ENCODE results near the gene ITGA1. TPM values are rescaled to one million over a fixed set of nuclear protein-coding genes. Genes with fewer than 3 reads are reported as not detected.

The ITGA1 gene
- total and polyA plus RNA-seq, 2 donors from 2014 or later, result 13.3 to 65.6 TPM

DNA sequence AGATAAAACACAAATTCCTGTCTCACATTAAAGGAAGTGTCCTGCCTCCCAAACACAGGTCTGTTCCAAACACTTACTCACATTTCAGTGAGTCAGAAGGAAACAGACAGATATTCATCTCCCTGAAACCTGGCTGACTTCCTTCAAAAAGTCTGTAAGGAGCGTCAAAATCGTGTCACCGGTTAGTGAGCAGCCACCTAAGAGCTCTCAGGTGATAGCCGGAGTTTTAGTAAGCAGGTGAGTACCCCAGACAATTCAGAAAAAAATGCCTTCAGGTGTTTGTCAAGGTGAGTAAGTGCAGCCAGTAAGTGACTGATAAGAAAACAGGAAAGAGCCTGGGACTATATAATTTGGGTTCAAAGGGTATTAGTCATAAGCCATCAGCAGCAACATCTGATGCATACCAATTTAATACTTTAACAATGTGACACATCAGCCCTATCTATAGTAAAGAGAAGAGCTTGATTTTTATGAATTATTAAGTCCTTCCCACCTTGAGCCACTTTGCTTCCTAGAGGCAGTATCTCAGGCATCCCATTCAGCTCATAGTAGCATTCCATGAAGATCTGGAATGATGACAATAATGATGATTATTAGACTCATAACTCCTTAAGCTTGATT lies 200.1 kb downstream of the ITGA1 start:
- no peak overlapping the region for H3K9ac ChIP-seq (ENCODE audit: low read length in 3 of 3)
- intact Hi-C loops (cut with DNase I), result no loop called here
- FAIRE-seq (no peak), DNase-seq (no peak)
- H3K27me3 ChIP-seq (ENCODE audit: control insufficient read depth, insufficient read depth, low read length), result peaks cover 2% of the 10 kb centered on the region
- H3K9me3 ChIP-seq (ENCODE audit: control insufficient read depth in 2 of 3, insufficient read depth in 1 of 3, low read length in 3 of 3), result no peaks in the 10 kb centered on the region
- no peaks in the 10 kb centered on the region for H3K36me3 ChIP-seq (ENCODE audit: control insufficient read depth in 2 of 3, insufficient read depth in 3 of 3, low read length in 3 of 3)
- H3K27ac ChIP-seq (ENCODE audit: low read depth in 2 of 2, low read length in 2 of 2), result no peak overlapping the region
- no peak overlapping the region for H3K4me3 ChIP-seq (ENCODE audit: low read length in 3 of 3)
- H3K4me1 ChIP-seq (ENCODE audit: control insufficient read depth in 2 of 3, insufficient read depth in 2 of 3, low read depth in 1 of 3, low read length in 3 of 3), result no peaks in the 10 kb centered on the region
- TF ChIP-seq, protein P1, sequence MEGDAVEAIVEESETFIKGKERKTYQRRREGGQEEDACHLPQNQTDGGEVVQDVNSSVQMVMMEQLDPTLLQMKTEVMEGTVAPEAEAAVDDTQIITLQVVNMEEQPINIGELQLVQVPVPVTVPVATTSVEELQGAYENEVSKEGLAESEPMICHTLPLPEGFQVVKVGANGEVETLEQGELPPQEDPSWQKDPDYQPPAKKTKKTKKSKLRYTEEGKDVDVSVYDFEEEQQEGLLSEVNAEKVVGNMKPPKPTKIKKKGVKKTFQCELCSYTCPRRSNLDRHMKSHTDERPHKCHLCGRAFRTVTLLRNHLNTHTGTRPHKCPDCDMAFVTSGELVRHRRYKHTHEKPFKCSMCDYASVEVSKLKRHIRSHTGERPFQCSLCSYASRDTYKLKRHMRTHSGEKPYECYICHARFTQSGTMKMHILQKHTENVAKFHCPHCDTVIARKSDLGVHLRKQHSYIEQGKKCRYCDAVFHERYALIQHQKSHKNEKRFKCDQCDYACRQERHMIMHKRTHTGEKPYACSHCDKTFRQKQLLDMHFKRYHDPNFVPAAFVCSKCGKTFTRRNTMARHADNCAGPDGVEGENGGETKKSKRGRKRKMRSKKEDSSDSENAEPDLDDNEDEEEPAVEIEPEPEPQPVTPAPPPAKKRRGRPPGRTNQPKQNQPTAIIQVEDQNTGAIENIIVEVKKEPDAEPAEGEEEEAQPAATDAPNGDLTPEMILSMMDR (IDR thresholded peaks at IDR 0.05; ENCODE audit: borderline replicate concordance, extremely low read depth, insufficient read depth), result no peak

DNA sequence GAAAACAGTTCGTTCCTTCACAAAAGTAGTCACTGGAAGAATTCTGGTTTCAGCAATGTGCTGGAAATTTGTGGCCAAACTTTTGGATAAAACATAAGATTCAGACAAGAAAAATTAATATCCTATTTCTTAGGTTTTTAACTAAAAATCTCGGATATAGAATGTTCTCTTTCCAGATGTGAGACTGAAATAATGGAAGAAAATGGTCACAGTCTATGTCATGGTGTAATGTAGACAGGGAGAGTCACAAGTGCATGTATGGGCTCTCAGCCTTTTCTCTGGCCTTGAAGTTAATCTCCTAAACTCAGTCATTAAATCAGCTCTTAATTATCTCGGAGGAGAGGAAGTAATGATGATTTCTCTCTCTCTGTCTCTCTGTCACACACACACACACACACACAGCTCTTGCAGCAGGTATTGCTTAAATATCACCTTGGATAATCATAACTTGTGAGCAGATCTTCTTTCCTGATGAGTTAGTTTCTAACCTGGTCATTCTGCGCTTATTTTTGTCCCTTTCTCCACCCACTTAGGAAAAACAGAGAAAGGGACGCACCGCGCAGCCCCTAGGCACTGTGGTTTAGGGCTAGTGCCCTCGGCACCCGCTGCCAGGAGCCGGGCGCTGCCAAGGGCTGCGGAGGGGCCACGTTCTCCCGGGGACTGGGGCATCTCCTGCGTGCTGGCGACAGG lies 200.8 kb downstream of the ITGA1 start:
- Histone ChIP-seq H3K9ac (ENCODE audit: low read length in 3 of 3) (peak overlapping the region in 2 of 3 donors; percentile 9 to 67), H3K27me3 (ENCODE audit: control insufficient read depth, insufficient read depth, low read length) (peaks cover 2% of the 10 kb centered on the region), H3K9me3 (ENCODE audit: control insufficient read depth in 2 of 3, insufficient read depth in 1 of 3, low read length in 3 of 3) (no peaks in the 10 kb centered on the region), H3K4me3 (ENCODE audit: low read length in 3 of 3) (peak overlapping the region; percentile 34 to 91 (median 46)), H3K4me1 (ENCODE audit: control insufficient read depth in 2 of 3, insufficient read depth in 2 of 3, low read depth in 1 of 3, low read length in 3 of 3) (no peaks in the 10 kb centered on the region), H3K27ac (ENCODE audit: low read depth in 2 of 2, low read length in 2 of 2) (peak overlapping the region in 1 of 2 donors; percentile 43), H3K36me3 (ENCODE audit: control insufficient read depth in 2 of 3, insufficient read depth in 3 of 3, low read length in 3 of 3) (no peaks in the 10 kb centered on the region)
- no peak for DNase-seq
- no peak for FAIRE-seq
- TF ChIP-seq, protein P1 (IDR thresholded peaks at IDR 0.05; ENCODE audit: borderline replicate concordance, extremely low read depth, insufficient read depth), result no peak
- intact Hi-C loops (cut with DNase I), result no loop called here

DNA sequence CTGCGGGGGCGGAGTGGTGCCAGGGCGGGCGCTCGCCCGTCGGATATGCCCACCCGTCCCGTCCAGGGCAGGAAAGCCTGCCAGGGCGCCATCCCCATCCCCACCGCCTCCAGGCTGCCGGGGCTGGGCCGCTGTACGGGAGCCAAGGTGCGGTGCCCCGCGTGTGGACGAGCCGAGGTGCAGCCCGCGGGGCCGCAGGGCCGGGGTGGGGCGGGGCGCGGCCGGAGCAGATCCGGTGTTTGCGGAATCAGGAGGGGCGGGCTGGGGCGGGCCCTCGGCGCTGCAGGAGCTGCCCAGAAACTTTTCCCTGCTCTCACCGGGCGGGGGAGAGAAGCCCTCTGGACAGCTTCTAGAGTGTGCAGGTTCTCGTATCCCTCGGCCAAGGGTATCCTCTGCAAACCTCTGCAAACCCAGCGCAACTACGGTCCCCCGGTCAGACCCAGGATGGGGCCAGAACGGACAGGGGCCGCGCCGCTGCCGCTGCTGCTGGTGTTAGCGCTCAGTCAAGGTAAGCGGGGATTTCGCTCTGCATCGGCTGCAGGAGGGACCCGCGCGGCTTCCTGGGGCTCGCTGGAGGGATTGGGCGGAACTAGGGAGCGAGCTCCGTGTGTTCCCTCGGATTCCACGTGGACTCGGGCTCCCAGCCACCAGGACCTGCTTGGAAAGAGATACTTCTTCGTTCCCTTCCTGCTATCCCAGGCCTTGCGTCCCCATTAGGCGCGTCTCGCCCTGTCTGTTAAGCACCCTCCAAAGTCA lies 201.5 kb downstream of the ITGA1 start, which contains the start of gene ITGA2:
TSS of gene ITGA2 (plus strand) at position 328 of the 756 bp plus-strand sequence. CDS start at position 445, 117 bp downstream.
- H3K27ac ChIP-seq (ENCODE audit: low read depth in 2 of 2, low read length in 2 of 2), result peak within 1 kb of the TSS; percentile 43 to 81
- H3K4me1 ChIP-seq (ENCODE audit: control insufficient read depth in 2 of 3, insufficient read depth in 2 of 3, low read depth in 1 of 3, low read length in 3 of 3), result no peaks in the 10 kb centered on the region
- H3K9ac ChIP-seq (ENCODE audit: low read length in 3 of 3), result peak within 1 kb of the TSS; percentile 66 to 89 (median 67)
- peak within 1 kb of the TSS; percentile 73 to 91 (median 84) for H3K4me3 ChIP-seq (ENCODE audit: low read length in 3 of 3)
- intact Hi-C loops (cut with DNase I), result no loop called here
- no peaks in the 10 kb centered on the region for H3K36me3 ChIP-seq (ENCODE audit: control insufficient read depth in 2 of 3, insufficient read depth in 3 of 3, low read length in 3 of 3)
- FAIRE-seq (no peak), DNase-seq (peak; percentile 72 to 88 (median 76))
- no peaks in the 10 kb centered on the region for H3K9me3 ChIP-seq (ENCODE audit: control insufficient read depth in 2 of 3, insufficient read depth in 1 of 3, low read length in 3 of 3)
- H3K27me3 ChIP-seq (ENCODE audit: control insufficient read depth, insufficient read depth, low read length), result peaks cover 2% of the 10 kb centered on the region
- TF ChIP-seq, protein P1 (IDR thresholded peaks at IDR 0.05; ENCODE audit: borderline replicate concordance, extremely low read depth, insufficient read depth), result no peak
